Measurements from ENCODE around the gene TRIO.

GRCh38 chr5:14308384-14309154 lies 165.4 kb downstream of the TRIO start:
- no peak for TF ChIP-seq CTCF (IDR thresholded peaks at IDR 0.05 in 2 of 3, conservative IDR thresholded peaks at IDR 0.05 in 1 of 3; ENCODE audit: borderline replicate concordance in 1 of 3, insufficient read depth in 1 of 3, low read depth in 2 of 3, low read length in 2 of 3)
- TF ChIP-seq ZBTB33 (IDR thresholded peaks at IDR 0.05; ENCODE audit: extremely low read depth, insufficient replicate concordance, low read length) = no peak
- no peak for TF ChIP-seq ZFX (IDR thresholded peaks at IDR 0.05)
- TF ChIP-seq EZH2 (IDR thresholded peaks at IDR 0.05) = no peak
- no peak for TF ChIP-seq POLR2AphosphoS5 (IDR thresholded peaks at IDR 0.05; ENCODE audit: low read depth, low read length)
- TF ChIP-seq ZNF274 (IDR thresholded peaks at IDR 0.05; ENCODE audit: low read depth, low read length) = no peak
- no peak for TF ChIP-seq RAD21 (IDR thresholded peaks at IDR 0.05; ENCODE audit: low read depth)
- TF ChIP-seq SP1 (IDR thresholded peaks at IDR 0.05; ENCODE audit: low read depth) = no peak

Data from HCT116 (cell line).